Panc1 (cell line): ENCODE measurements around the gene OST4.

ENCODE experiments used
- POLR2AphosphoS5 ChIP-seq: IDR thresholded peaks from 2 replicates; pipeline ENCODE4 v1.6.1; 2012; ENCODE audit warnings: mild to moderate bottlenecking, low read depth, low read length, moderate library complexity
- TF ChIP-seq, protein P1 (sequence below), 2 experiments: IDR thresholded peaks; 2 replicates each; pipeline ENCODE4 v1.6.1; 2011 to 2012; ENCODE audit warnings: low read depth in 2 of 2, control low read depth in 1 of 2, low read length in 1 of 2, mild to moderate bottlenecking in 1 of 2, moderate library complexity in 1 of 2; ENCODE audit not compliant: insufficient read depth in 1 of 2

DNA sequence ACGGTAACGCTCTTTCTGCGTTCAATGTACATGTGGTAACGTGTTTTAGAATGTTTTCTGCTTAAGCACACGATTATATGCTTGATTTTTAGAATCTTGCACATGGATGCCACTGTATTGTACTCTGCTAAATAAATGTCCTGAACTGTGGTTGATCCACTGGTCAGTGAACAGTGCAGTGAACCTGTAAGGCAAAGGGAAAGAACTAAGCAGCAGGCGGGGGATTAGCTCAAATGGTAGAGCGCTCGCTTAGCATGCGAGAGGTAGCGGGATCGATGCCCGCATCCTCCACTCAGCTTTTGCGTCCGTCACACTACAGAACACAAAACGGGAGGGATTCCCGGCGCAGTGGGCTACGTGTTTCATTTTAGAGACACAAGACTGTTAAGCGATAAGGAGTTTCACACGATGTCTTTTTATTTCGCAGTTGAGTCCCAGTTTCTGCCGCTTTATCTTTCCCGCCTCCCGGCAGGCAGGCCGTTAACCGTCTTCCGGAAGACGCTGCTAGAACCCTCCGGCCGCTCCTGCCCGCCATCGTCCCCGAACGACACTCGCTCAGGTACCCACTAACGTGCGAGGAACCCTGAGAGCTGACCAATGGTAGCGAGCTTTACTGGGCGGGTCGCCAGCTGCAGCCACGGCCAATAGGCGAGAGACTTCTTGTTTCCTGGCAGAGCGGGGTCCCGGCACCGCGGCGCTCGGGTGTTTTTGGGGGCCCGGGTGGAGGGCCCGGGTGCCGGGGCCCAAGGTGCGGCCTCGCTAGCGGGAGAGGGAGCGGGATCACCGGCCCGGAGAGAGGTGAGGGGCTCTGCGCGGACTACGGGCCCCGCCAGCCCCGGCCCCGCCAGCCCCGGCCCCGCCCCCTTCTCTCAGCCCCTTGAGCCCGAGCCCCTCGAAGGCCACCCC is 20.2 kb downstream of the OST4 start, which contains the start of gene AGBL5:
- TF ChIP-seq POLR2AphosphoS5: peak; percentile 65
- TF ChIP-seq, protein P1, sequence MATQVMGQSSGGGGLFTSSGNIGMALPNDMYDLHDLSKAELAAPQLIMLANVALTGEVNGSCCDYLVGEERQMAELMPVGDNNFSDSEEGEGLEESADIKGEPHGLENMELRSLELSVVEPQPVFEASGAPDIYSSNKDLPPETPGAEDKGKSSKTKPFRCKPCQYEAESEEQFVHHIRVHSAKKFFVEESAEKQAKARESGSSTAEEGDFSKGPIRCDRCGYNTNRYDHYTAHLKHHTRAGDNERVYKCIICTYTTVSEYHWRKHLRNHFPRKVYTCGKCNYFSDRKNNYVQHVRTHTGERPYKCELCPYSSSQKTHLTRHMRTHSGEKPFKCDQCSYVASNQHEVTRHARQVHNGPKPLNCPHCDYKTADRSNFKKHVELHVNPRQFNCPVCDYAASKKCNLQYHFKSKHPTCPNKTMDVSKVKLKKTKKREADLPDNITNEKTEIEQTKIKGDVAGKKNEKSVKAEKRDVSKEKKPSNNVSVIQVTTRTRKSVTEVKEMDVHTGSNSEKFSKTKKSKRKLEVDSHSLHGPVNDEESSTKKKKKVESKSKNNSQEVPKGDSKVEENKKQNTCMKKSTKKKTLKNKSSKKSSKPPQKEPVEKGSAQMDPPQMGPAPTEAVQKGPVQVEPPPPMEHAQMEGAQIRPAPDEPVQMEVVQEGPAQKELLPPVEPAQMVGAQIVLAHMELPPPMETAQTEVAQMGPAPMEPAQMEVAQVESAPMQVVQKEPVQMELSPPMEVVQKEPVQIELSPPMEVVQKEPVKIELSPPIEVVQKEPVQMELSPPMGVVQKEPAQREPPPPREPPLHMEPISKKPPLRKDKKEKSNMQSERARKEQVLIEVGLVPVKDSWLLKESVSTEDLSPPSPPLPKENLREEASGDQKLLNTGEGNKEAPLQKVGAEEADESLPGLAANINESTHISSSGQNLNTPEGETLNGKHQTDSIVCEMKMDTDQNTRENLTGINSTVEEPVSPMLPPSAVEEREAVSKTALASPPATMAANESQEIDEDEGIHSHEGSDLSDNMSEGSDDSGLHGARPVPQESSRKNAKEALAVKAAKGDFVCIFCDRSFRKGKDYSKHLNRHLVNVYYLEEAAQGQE (IDR thresholded peaks at IDR 0.05; ENCODE audit: insufficient read depth in 1 of 2, low read depth in 2 of 2, low read length in 1 of 2): no peak
